HEK293 (cell line): Measurements from ENCODE around the gene DCT.

ENCODE experiments used
- CTCF ChIA-PET: fragments of 350-600 bp; formaldehyde crosslinking; extraction: SDS; loops from one replicate; lab custom pipeline; 2021; ENCODE audit warnings: antibody characterized with exemption; lab: Yijun Ruan, JAX
- POLR2A ChIA-PET: fragments of 300-600 bp; formaldehyde crosslinking; extraction: SDS; loops from one replicate; lab custom pipeline; 2020; ENCODE audit warnings: antibody characterized with exemption, inconsistent platforms; lab: Yijun Ruan, JAX
- H3K27ac ChIP-seq: fragments of 200-500 bp; sonication (Bioruptor generic); 2 replicates; pipeline ENCODE4 v1.5.1; 2014; ENCODE audit warnings: low read depth, low read length, control low read depth, inconsistent platforms; ENCODE audit errors: extremely low read depth
- H3K36me3 ChIP-seq, 2 experiments: fragments of 200-500 bp in 1 of 2; sonication (Bioruptor generic) in 1 of 2; 1 replicate in 1 of 2; 2 replicates in 1 of 2; pipeline ENCODE4 v1.5.1; 2014 to 2017; ENCODE audit warnings: inconsistent platforms in 2 of 2, low read length in 2 of 2; ENCODE audit not compliant: control insufficient read depth in 2 of 2, insufficient read depth in 1 of 2
- H3K4me1 ChIP-seq: fragments of 200-500 bp; sonication (Bioruptor generic); 2 replicates; pipeline ENCODE4 v1.5.1; 2014; ENCODE audit warnings: mild to moderate bottlenecking, low read length, inconsistent platforms; ENCODE audit not compliant: control insufficient read depth, insufficient read depth
- H3K4me3 ChIP-seq: 2 replicates; pipeline ENCODE4 v1.5.1; 2011; ENCODE audit warnings: low read depth, mild to moderate bottlenecking, control low read depth, low read length, moderate library complexity
- H3K9me3 ChIP-seq: fragments of 200-500 bp; sonication (Bioruptor generic); 2 replicates; pipeline ENCODE4 v1.5.1; 2014; ENCODE audit warnings: low read depth, low read length, inconsistent platforms; ENCODE audit not compliant: control insufficient read depth, insufficient read depth
- RBAK ChIP-seq: fragments of 450-650 bp; formaldehyde crosslinking; IDR thresholded peaks from 2 replicates; pipeline ENCODE4 v1.5.1; 2016; ENCODE audit warnings: missing biosample characterization, missing genetic modification characterization
- ZFP41 ChIP-seq: fragments of 450-650 bp; formaldehyde crosslinking; IDR thresholded peaks from 2 replicates; pipeline ENCODE4 v1.5.1; 2016; ENCODE audit warnings: missing biosample characterization, missing genetic modification characterization, borderline replicate concordance
- ZNF148 ChIP-seq: fragments of 450-650 bp; formaldehyde crosslinking; IDR thresholded peaks from 2 replicates; pipeline ENCODE4 v1.5.0; 2017; ENCODE audit warnings: missing biosample characterization, missing genetic modification characterization, borderline replicate concordance
- ZNF37A ChIP-seq: fragments of 450-650 bp; IDR thresholded peaks from 2 replicates; pipeline ENCODE4 v1.5.1; 2018; ENCODE audit warnings: missing biosample characterization, missing genetic modification characterization
- ZNF518A ChIP-seq: fragments of 450-650 bp; formaldehyde crosslinking; conservative IDR thresholded peaks from 2 replicates; pipeline ENCODE4 v1.5.1; 2016; ENCODE audit warnings: low read depth, missing biosample characterization, missing genetic modification characterization
- ZNF549 ChIP-seq: fragments of 450-650 bp; IDR thresholded peaks from 2 replicates; pipeline ENCODE4 v1.5.1; 2018; ENCODE audit warnings: missing biosample characterization, missing genetic modification characterization, mild to moderate bottlenecking, inconsistent platforms, moderate library complexity
- ZNF560 ChIP-seq: fragments of 450-650 bp; formaldehyde crosslinking; IDR thresholded peaks from 2 replicates; pipeline ENCODE4 v1.5.1; 2017; ENCODE audit warnings: missing biosample characterization, missing genetic modification characterization, borderline replicate concordance
- ZNF623 ChIP-seq: fragments of 450-650 bp; formaldehyde crosslinking; IDR thresholded peaks from 2 replicates; pipeline ENCODE4 v1.5.1; 2016; ENCODE audit warnings: missing biosample characterization, missing genetic modification characterization
- ZNF704 ChIP-seq: fragments of 450-650 bp; formaldehyde crosslinking; IDR thresholded peaks from 2 replicates; pipeline ENCODE4 v1.5.1; 2016; ENCODE audit warnings: missing biosample characterization, missing genetic modification characterization
- ZNF768 ChIP-seq: fragments of 450-650 bp; formaldehyde crosslinking; IDR thresholded peaks from 2 replicates; pipeline ENCODE4 v1.5.1; 2018; ENCODE audit warnings: missing biosample characterization, mild to moderate bottlenecking, missing genetic modification characterization
- ZNF777 ChIP-seq: fragments of 450-650 bp; formaldehyde crosslinking; IDR thresholded peaks from 2 replicates; pipeline ENCODE4 v1.5.1; 2017; ENCODE audit warnings: missing biosample characterization, missing genetic modification characterization, borderline replicate concordance
- ZNF830 ChIP-seq: fragments of 450-650 bp; IDR thresholded peaks from 2 replicates; pipeline ENCODE4 v1.5.0; 2018; ENCODE audit warnings: missing biosample characterization, missing genetic modification characterization, low read depth, mild to moderate bottlenecking, moderate library complexity
- ZSCAN18 ChIP-seq: fragments of 450-650 bp; formaldehyde crosslinking; IDR thresholded peaks from 2 replicates; pipeline ENCODE4 v1.5.1; 2016; ENCODE audit warnings: missing biosample characterization, missing genetic modification characterization
- ZSCAN30 ChIP-seq: fragments of 450-650 bp; IDR thresholded peaks from 2 replicates; pipeline ENCODE4 v1.5.1; 2018; ENCODE audit warnings: missing biosample characterization, mild to moderate bottlenecking, missing genetic modification characterization, moderate library complexity
- ZSCAN5A ChIP-seq: fragments of 450-650 bp; formaldehyde crosslinking; IDR thresholded peaks from 2 replicates; pipeline ENCODE4 v1.5.1; 2016; ENCODE audit warnings: missing biosample characterization, missing genetic modification characterization

The DCT gene

GRCh38 chr13:94414141-94414540, 65.3 kb downstream of the DCT start:
- no peaks in the 10 kb centered on the region for H3K4me1 ChIP-seq
- no peak overlapping the region for H3K27ac ChIP-seq
- TF ChIP-seq ZSCAN5A (tag by site-specific recombination) (no peak), ZNF518A (tag by site-specific recombination) (no peak), ZSCAN18 (no peak), ZSCAN30 (tag by site-specific recombination) (no peak), ZNF37A (tag by site-specific recombination) (no peak), ZNF623 (no peak), ZNF704 (tag by site-specific recombination) (no peak), RBAK (tag by site-specific recombination) (no peak)
- H3K9me3 ChIP-seq: no peaks in the 10 kb centered on the region
- no peaks in the 10 kb centered on the region for H3K36me3 ChIP-seq
- ChIA-PET POLR2A (no interaction called here), CTCF (no interaction called here)
- H3K4me3 ChIP-seq: no peak overlapping the region

GRCh38 chr13:94413598-94413944, 65.9 kb downstream of the DCT start:
- ChIA-PET POLR2A (no interaction called here), CTCF (no interaction called here)
- no peaks in the 10 kb centered on the region for H3K9me3 ChIP-seq
- no peaks in the 10 kb centered on the region for H3K4me1 ChIP-seq
- H3K27ac ChIP-seq: no peak overlapping the region
- H3K4me3 ChIP-seq: no peak overlapping the region
- no peaks in the 10 kb centered on the region for H3K36me3 ChIP-seq
- TF ChIP-seq ZNF830 (tag by site-specific recombination) (no peak), ZNF560 (tag by site-specific recombination) (no peak), ZFP41 (no peak), ZNF777 (tag by site-specific recombination) (no peak), ZNF549 (tag by site-specific recombination) (no peak), ZNF148 (tag by site-specific recombination) (no peak), ZNF518A (tag by site-specific recombination) (no peak), ZNF768 (tag by site-specific recombination) (no peak)
